ENCODE data around the gene ADGRF1.
A peak's percentile ranks its signal among the peaks of the same experiment; 100 is the strongest.

ADGRF1 gene

DNA sequence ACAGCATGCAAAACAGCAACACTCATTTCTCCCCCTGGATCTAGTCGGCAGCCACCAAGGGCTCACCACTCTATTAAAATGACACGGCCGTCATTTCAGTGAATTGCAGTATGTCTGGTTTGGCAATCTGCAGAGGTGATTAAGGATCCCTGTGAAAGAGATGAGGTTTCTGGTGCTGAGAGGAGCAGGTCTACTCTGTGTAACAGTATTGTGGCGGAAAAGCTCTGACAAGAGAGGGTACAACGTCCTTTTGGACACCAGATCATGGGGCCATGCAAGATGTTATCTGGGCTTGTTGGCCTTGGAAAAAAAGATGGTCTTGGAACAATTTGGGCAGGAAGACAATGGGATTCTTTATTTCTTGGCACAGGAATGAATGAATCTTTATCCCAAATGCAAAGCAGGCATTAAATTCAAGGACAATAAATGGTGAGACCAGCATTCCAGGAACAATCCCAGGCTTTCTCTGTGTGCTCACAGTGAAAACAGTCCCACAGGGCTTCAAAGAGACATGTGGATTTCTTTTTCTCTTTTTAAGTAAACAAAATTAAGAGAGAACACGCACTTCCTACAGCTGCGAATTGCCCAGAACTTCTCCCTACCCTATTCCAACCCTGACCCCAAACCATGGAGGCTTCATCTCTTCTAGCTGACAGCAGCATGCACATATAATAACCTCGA is 33.7 kb upstream of the ADGRF1 start:
- no peak overlapping the region for H3K4me3 ChIP-seq (ENCODE audit: low read length, poor library complexity, severe bottlenecking)
- no peak for TF ChIP-seq CTCF (conservative IDR thresholded peaks at IDR 0.05; ENCODE audit: low read length)
- TF ChIP-seq EZH2phosphoT487 (IDR thresholded peaks at IDR 0.05; ENCODE audit: borderline replicate concordance): no peak
- H3K79me2 ChIP-seq (ENCODE audit: insufficient read depth, low read length): no peaks in the 10 kb centered on the region
- H3K4me1 ChIP-seq (ENCODE audit: insufficient read depth, low read length, poor library complexity, severe bottlenecking): no peaks in the 10 kb centered on the region
- no peaks in the 10 kb centered on the region for H3K27me3 ChIP-seq (ENCODE audit: insufficient read depth, low read length, poor library complexity, severe bottlenecking)
- no peaks in the 10 kb centered on the region for H3K9me3 ChIP-seq (ENCODE audit: insufficient read depth, low read depth, low read length)
- H3F3A ChIP-seq (ENCODE audit: low read depth): no peaks in the 10 kb centered on the region
- H3K4me2 ChIP-seq (ENCODE audit: low read depth, low read length, poor library complexity, severe bottlenecking): no peak overlapping the region
- no peaks in the 10 kb centered on the region for H4K20me1 ChIP-seq (ENCODE audit: insufficient read depth, low read length, poor library complexity, severe bottlenecking)
- H3K9me2 ChIP-seq (replicated peaks; ENCODE audit: low read depth, low read length): no peaks in the 10 kb centered on the region
- no peak overlapping the region for H3K9ac ChIP-seq (ENCODE audit: low read depth, low read length, poor library complexity, severe bottlenecking)
- no peaks in the 10 kb centered on the region for H3K36me3 ChIP-seq (ENCODE audit: insufficient read depth, low read length)
- no peak overlapping the region for H2AFZ ChIP-seq (ENCODE audit: low read length)

DNA sequence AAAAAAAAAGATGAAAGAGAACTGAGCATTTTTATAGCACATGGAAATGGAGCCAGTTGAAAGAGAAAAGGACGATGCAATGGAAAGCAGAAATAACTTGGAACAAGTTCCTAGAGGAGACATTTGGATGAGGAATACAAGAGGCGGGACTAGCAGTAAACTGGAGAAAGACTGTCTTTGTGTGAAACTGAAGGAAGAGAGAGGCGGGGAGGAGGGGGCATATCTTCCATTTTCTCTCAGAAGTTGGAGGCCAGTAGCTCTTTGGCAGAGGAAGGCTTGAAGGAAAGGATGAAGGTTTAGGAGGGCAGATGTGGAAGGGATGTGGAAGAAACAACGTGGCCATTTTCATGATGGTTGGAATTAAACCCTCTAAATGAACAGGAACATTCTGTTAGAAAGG is 33.0 kb upstream of the ADGRF1 start:
- Histone ChIP-seq H2AFZ (ENCODE audit: low read length) (no peak overlapping the region), H3K27me3 (ENCODE audit: insufficient read depth, low read length, poor library complexity, severe bottlenecking) (no peaks in the 10 kb centered on the region), H3K9me3 (ENCODE audit: insufficient read depth, low read depth, low read length) (no peaks in the 10 kb centered on the region), H3K4me3 (ENCODE audit: low read length, poor library complexity, severe bottlenecking) (no peak overlapping the region), H3F3A (ENCODE audit: low read depth) (no peaks in the 10 kb centered on the region), H3K9ac (ENCODE audit: low read depth, low read length, poor library complexity, severe bottlenecking) (no peak overlapping the region), H3K4me1 (ENCODE audit: insufficient read depth, low read length, poor library complexity, severe bottlenecking) (no peaks in the 10 kb centered on the region), H3K79me2 (ENCODE audit: insufficient read depth, low read length) (no peaks in the 10 kb centered on the region), H3K36me3 (ENCODE audit: insufficient read depth, low read length) (no peaks in the 10 kb centered on the region), H3K4me2 (ENCODE audit: low read depth, low read length, poor library complexity, severe bottlenecking) (no peak overlapping the region), H4K20me1 (ENCODE audit: insufficient read depth, low read length, poor library complexity, severe bottlenecking) (no peaks in the 10 kb centered on the region), H3K9me2 (replicated peaks; ENCODE audit: low read depth, low read length) (no peaks in the 10 kb centered on the region)
- TF ChIP-seq CTCF (conservative IDR thresholded peaks at IDR 0.05; ENCODE audit: low read length) (no peak), EZH2phosphoT487 (IDR thresholded peaks at IDR 0.05; ENCODE audit: borderline replicate concordance) (no peak)

- H2AFZ ChIP-seq (ENCODE audit: low read length): no peak overlapping the region; the same call in 1 of the 2 replicates
- no peaks in the 10 kb centered on the region for H3K9me3 ChIP-seq (ENCODE audit: insufficient read depth, low read depth, low read length)
- no peaks in the 10 kb centered on the region for H4K20me1 ChIP-seq (ENCODE audit: insufficient read depth, low read length, poor library complexity, severe bottlenecking)
- H3K36me3 ChIP-seq (ENCODE audit: insufficient read depth, low read length): no peaks in the 10 kb centered on the region
- no peak overlapping the region for H3K9ac ChIP-seq (ENCODE audit: low read depth, low read length, poor library complexity, severe bottlenecking)
- H3K4me1 ChIP-seq (ENCODE audit: insufficient read depth, low read length, poor library complexity, severe bottlenecking): no peaks in the 10 kb centered on the region
- H3K9me2 ChIP-seq (replicated peaks; ENCODE audit: low read depth, low read length): no peaks in the 10 kb centered on the region
- no peak overlapping the region for H3K4me3 ChIP-seq (ENCODE audit: low read length, poor library complexity, severe bottlenecking)
- H3F3A ChIP-seq (ENCODE audit: low read depth): no peaks in the 10 kb centered on the region
- no peak overlapping the region for H3K4me2 ChIP-seq (ENCODE audit: low read depth, low read length, poor library complexity, severe bottlenecking)
- H3K27me3 ChIP-seq (ENCODE audit: insufficient read depth, low read length, poor library complexity, severe bottlenecking): no peaks in the 10 kb centered on the region
- TF ChIP-seq CTCF (conservative IDR thresholded peaks at IDR 0.05; ENCODE audit: low read length): peak; percentile 74
- no peak for TF ChIP-seq EZH2phosphoT487 (IDR thresholded peaks at IDR 0.05; ENCODE audit: borderline replicate concordance)
- no peaks in the 10 kb centered on the region for H3K79me2 ChIP-seq (ENCODE audit: insufficient read depth, low read length)
These were observed 31.3 kb upstream of the ADGRF1 start for GRCh38 chr6:47073125-47074110.

All from Loucy (cell line).